NOMO-1 treated with DMSO at 0.1 percent for 48 hours (cell line): ENCODE results near the gene PLEKHH3.
A peak's percentile ranks its signal among the peaks of the same experiment; 100 is the strongest.
"Not testable (repeated sequence)": the region's sequence is repeated elsewhere in the genome, so short reads cannot be mapped to it uniquely, and the experiment has no call there.

ENCODE experiments used
- DNase-seq: peaks from one replicate; lab custom pipeline; 2025; ENCODE audit not compliant: unreplicated experiment; lab: John Stamatoyannopoulos, UW

The PLEKHH3 gene

GRCh38 chr17:42639525-42640113 is 37.2 kb downstream of the PLEKHH3 start:
- no peak for DNase-seq

GRCh38 chr17:42632949-42633444 is 43.8 kb downstream of the PLEKHH3 start:
- no peak for DNase-seq

GRCh38 chr17:42629411-42630009 is 47.3 kb downstream of the PLEKHH3 start:
- peak; percentile 33 for DNase-seq

GRCh38 chr17:42627032-42627764 is 49.6 kb downstream of the PLEKHH3 start:
- DNase-seq = not testable (repeated sequence)

DNA sequence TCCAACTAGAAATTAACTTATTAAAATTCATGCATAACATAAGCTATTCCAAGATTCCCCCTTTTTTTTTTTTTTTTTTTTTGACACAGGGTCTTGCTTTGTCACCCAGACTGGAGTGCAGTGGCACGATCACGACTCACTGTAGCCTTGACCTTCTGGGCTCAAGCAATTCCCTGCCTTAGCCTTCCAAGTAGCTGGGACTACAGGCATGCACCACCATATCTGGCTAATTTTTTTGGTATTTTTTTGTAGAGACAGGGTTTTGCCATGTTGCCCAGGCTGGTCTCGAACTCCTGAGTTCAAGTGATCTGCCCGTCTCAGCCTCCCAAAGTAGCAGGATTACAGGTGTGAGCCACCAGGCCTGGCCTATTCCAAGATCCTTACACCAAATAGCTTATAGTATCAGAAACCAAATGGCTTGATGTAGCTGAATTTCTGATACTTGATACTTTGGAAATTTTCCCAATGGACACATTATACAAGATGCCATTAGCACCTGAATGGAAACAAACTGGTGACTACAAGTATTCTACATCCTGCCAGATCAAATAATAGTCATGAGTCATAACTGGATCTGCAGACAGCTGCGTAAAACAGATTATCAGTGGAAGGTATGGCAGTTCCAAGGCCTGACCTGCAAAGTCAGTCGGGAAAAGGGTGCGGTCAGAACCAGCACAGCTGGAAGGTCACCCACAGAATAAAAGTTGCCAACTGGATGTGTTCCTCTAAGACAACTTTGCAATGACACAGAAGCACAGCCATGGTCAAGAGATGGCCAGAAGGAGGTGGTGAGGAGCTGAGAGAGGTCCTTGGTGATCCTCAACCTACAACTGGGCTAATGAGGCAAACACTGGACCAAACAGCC is 52.8 kb downstream of the PLEKHH3 start:
- DNase-seq = no peak

DNA sequence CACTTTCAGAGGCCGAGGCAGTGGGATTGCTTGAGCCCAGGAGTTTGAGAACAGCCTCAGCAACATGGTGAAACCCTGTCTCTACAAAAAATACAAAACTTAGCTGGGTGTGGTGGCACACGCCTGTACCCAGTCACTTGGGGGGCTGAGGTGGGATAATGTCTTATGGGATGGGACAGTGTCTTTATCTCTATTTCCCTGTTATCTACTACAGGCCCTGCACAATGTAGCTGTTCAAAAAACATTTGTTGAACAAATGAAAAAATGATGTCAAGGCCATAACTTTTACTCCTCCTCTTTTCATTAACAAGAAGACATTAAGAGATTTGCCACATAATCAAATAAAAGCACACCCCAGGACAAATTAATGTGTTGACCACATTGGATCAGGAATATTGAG is 53.5 kb downstream of the PLEKHH3 start:
- no peak for DNase-seq

GRCh38 chr17:42621987-42622386 is 54.8 kb downstream of the PLEKHH3 start:
- not testable (repeated sequence) for DNase-seq

DNA sequence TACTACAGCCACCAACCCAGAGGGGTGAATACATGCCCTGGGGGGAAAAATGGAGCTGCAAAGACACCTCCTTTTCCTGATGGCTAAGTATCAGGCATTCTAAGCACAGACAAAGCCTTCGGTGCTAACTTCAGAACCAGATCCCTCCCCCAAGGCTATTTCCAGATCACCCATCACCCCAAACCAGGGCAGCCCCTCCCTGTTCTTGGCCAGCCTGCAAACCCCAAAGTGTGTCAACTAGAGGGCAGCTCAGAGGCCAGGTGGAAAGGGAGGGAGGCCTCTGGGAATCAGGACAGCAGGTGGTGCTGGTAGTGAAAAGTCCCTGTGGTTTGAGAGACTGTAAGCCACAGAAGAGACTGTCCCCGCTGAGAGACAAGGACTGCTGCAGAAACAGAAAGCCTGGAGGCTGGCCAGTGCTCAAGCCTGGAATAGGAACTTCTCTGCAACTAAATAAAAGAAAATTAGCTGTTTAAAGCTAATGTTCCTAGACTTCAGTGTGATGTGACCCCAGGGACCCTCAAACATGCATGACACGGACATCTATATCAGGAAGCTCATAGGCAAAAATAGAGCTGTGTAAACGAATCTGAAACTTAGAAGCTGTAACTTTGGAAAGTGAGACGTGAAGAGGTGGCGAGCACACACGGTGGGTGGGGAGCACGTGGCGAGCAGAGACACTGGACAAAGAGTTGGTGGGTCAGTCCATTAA is 58.2 kb downstream of the PLEKHH3 start:
- no peak for DNase-seq

- DNase-seq = no peak
Observed at GRCh38 chr17:42617956-42618431, 58.8 kb downstream of the PLEKHH3 start.
